WTC11 (cell line): ENCODE data around the gene STARD8. TPM values are rescaled to one million over a fixed set of nuclear protein-coding genes. Genes with fewer than 3 reads are reported as not detected.

Experiments used
- ATAC-seq: fragments of 200-7000 bp; cut with Tn5 transposase; 2 replicates; pipeline ENCODE4 v1.10.0; 2021; ENCODE audit warnings: mild to moderate bottlenecking, moderate library complexity
- CTCF ChIA-PET: fragments of 300-600 bp; sonication (Branson Sonifier 250); formaldehyde crosslinking; loops from one replicate; lab custom pipeline; 2021; ENCODE audit warnings: antibody characterized with exemption; lab: Charles Lee
- POLR2A ChIA-PET: fragments of 350-600 bp; sonication (Branson Sonifier 250); formaldehyde crosslinking; loops from one replicate; lab custom pipeline; 2021; ENCODE audit warnings: antibody characterized with exemption; lab: Charles Lee
- DNase-seq: peaks from one replicate; pipeline ENCODE4 v3.0.0; 2021; ENCODE audit warnings: low spot score
- H3K27ac Mint-ChIP-seq: 2 replicates; pipeline ENCODE4 v1.8.0; 2021; ENCODE audit warnings: mixed read lengths
- H3K27me3 Mint-ChIP-seq: 2 replicates; pipeline ENCODE4 v1.8.0; 2021; ENCODE audit warnings: low read depth, mild to moderate bottlenecking, moderate library complexity, mixed read lengths
- H3K36me3 Mint-ChIP-seq: 2 replicates; pipeline ENCODE4 v1.8.0; 2021; ENCODE audit warnings: mixed read lengths
- H3K4me1 Mint-ChIP-seq: 2 replicates; pipeline ENCODE4 v1.8.0; 2022; ENCODE audit warnings: mixed read lengths
- H3K4me3 Mint-ChIP-seq: 2 replicates; pipeline ENCODE4 v1.8.0; 2021; ENCODE audit warnings: mild to moderate bottlenecking, moderate library complexity, mixed read lengths
- H3K9me3 Mint-ChIP-seq: 2 replicates; pipeline ENCODE4 v1.8.0; 2021; ENCODE audit warnings: mixed read lengths
- CREM ChIP-seq: sonication (generic); formaldehyde crosslinking; IDR thresholded peaks from 2 replicates; pipeline ENCODE4 v1.8.1; 2022; ENCODE audit warnings: mild to moderate bottlenecking, missing genetic modification reagents, moderate library complexity
- ETV6 ChIP-seq: sonication (generic); formaldehyde crosslinking; IDR thresholded peaks from 2 replicates; pipeline ENCODE4 v1.8.1; 2022; ENCODE audit warnings: mild to moderate bottlenecking, missing genetic modification reagents
- HMGA2 ChIP-seq: fragments of 250-450 bp; sonication (Bioruptor Pico); IDR thresholded peaks from 2 replicates; pipeline ENCODE4 v1.4.0; 2021; ENCODE audit warnings: mild to moderate bottlenecking, moderate library complexity
- NR2C2 ChIP-seq: sonication (generic); formaldehyde crosslinking; IDR thresholded peaks from 2 replicates; pipeline ENCODE4 v1.8.0; 2022; ENCODE audit warnings: mild to moderate bottlenecking, missing genetic modification reagents
- NR3C1 ChIP-seq: sonication (generic); formaldehyde crosslinking; conservative IDR thresholded peaks from 2 replicates; pipeline ENCODE4 v1.8.1; 2023; ENCODE audit warnings: low read depth, mild to moderate bottlenecking, missing genetic modification reagents
- SOX15 ChIP-seq: fragments of 250-450 bp; sonication (Bioruptor Pico); IDR thresholded peaks from 2 replicates; pipeline ENCODE4 v1.9.0; 2021; ENCODE audit warnings: mild to moderate bottlenecking
- SP1 ChIP-seq: sonication (generic); formaldehyde crosslinking; conservative IDR thresholded peaks from 2 replicates; pipeline ENCODE4 v1.8.1; 2022; ENCODE audit warnings: missing genetic modification reagents
- TCF7 ChIP-seq: sonication (generic); formaldehyde crosslinking; IDR thresholded peaks from 2 replicates; pipeline ENCODE4 v1.8.0; 2022; ENCODE audit warnings: mild to moderate bottlenecking, low read depth, missing genetic modification reagents, moderate library complexity
- TEAD4 ChIP-seq: sonication (generic); formaldehyde crosslinking; IDR thresholded peaks from 2 replicates; pipeline ENCODE4 v1.8.0; 2022; ENCODE audit warnings: mild to moderate bottlenecking, missing genetic modification reagents
- ZNF317 ChIP-seq: sonication (generic); formaldehyde crosslinking; IDR thresholded peaks from 2 replicates; pipeline ENCODE4 v1.8.1; 2023; ENCODE audit warnings: low read depth, mild to moderate bottlenecking, moderate library complexity, missing genetic modification reagents, borderline replicate concordance
- ZNF423 ChIP-seq: fragments of 250-450 bp; sonication (Bioruptor Pico); IDR thresholded peaks from 2 replicates; pipeline ENCODE4 v2.1.2; 2022; ENCODE audit warnings: mild to moderate bottlenecking, moderate library complexity
- total RNA-seq: library from RNA; stranded (reverse); gene quantifications from 3 replicates; pipeline ENCODE4 v1.2.3, GENCODE V29; 2021
- TF ChIP-seq, protein P1 (sequence below): sonication (generic); formaldehyde crosslinking; IDR thresholded peaks from 2 replicates; pipeline ENCODE4 v1.8.0; 2023; ENCODE audit warnings: missing genetic modification reagents, mild to moderate bottlenecking, borderline replicate concordance
- TF ChIP-seq, protein P2 (sequence below): sonication (generic); formaldehyde crosslinking; IDR thresholded peaks from 2 replicates; pipeline ENCODE4 v1.8.0; 2022; ENCODE audit warnings: mild to moderate bottlenecking, missing genetic modification reagents
- TF ChIP-seq, protein P3 (sequence below): fragments of 250-450 bp; sonication (Bioruptor Pico); IDR thresholded peaks from 2 replicates; pipeline ENCODE4 v1.9.0; 2021; ENCODE audit warnings: mild to moderate bottlenecking
- TF ChIP-seq, protein P4 (sequence below): sonication (generic); formaldehyde crosslinking; IDR thresholded peaks from 2 replicates; pipeline ENCODE4 v1.8.1; 2023; ENCODE audit warnings: mild to moderate bottlenecking, missing genetic modification reagents
- TF ChIP-seq, protein P5 (sequence below): fragments of 250-450 bp; sonication (Bioruptor Pico); IDR thresholded peaks from 2 replicates; pipeline ENCODE4 v1.8.0; 2021; ENCODE audit warnings: mild to moderate bottlenecking
- TF ChIP-seq, protein P6 (sequence below): sonication (generic); formaldehyde crosslinking; IDR thresholded peaks from 2 replicates; pipeline ENCODE4 v1.8.0; 2023; ENCODE audit warnings: mild to moderate bottlenecking, missing genetic modification reagents
- TF ChIP-seq, protein P7 (sequence below): sonication (generic); formaldehyde crosslinking; IDR thresholded peaks from 2 replicates; pipeline ENCODE4 v1.8.0; 2022; ENCODE audit warnings: mild to moderate bottlenecking, missing genetic modification reagents
- TF ChIP-seq, protein P8 (sequence below): sonication (generic); formaldehyde crosslinking; IDR thresholded peaks from 2 replicates; pipeline ENCODE4 v1.8.1; 2023; ENCODE audit warnings: mild to moderate bottlenecking, missing genetic modification reagents, moderate library complexity

The STARD8 gene
- total RNA-seq, 1 experiment from 2014 or later: 8.5 TPM

DNA sequence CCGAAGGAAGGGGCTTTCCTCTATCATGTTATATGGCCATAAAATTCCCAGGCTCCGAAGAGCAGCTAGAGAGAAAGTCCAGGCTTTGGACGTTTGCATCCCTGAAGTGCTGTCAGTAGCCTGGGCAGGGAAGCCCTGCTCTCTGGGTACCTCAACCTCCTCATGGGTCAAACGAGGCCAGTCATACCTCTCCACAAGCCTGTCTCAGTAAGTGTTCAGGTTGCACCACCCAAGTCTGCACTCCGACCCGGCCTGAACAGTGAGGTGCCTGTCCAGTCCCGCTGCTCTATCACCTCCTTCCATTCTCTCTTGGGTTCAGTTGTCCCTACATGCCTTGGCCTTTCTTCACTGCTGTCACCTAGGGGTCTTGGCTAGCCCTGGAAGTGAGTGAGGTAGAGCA, 78.9 kb downstream of the STARD8 start:
- Mint-ChIP-seq H3K4me1 (no peaks in the 10 kb centered on the region), H3K27ac (no peak overlapping the region), H3K27me3 (no peaks in the 10 kb centered on the region), H3K4me3 (no peak overlapping the region), H3K9me3 (no peaks in the 10 kb centered on the region), H3K36me3 (no peaks in the 10 kb centered on the region)
- no peak for ATAC-seq
- TF ChIP-seq TEAD4 (CRISPR knock-in tag) (no peak), ZNF423 (CRISPR knock-in tag) (no peak), SP1 (no peak), CREM (no peak), SOX15 (no peak), HMGA2 (no peak)
- TF ChIP-seq, protein P1, sequence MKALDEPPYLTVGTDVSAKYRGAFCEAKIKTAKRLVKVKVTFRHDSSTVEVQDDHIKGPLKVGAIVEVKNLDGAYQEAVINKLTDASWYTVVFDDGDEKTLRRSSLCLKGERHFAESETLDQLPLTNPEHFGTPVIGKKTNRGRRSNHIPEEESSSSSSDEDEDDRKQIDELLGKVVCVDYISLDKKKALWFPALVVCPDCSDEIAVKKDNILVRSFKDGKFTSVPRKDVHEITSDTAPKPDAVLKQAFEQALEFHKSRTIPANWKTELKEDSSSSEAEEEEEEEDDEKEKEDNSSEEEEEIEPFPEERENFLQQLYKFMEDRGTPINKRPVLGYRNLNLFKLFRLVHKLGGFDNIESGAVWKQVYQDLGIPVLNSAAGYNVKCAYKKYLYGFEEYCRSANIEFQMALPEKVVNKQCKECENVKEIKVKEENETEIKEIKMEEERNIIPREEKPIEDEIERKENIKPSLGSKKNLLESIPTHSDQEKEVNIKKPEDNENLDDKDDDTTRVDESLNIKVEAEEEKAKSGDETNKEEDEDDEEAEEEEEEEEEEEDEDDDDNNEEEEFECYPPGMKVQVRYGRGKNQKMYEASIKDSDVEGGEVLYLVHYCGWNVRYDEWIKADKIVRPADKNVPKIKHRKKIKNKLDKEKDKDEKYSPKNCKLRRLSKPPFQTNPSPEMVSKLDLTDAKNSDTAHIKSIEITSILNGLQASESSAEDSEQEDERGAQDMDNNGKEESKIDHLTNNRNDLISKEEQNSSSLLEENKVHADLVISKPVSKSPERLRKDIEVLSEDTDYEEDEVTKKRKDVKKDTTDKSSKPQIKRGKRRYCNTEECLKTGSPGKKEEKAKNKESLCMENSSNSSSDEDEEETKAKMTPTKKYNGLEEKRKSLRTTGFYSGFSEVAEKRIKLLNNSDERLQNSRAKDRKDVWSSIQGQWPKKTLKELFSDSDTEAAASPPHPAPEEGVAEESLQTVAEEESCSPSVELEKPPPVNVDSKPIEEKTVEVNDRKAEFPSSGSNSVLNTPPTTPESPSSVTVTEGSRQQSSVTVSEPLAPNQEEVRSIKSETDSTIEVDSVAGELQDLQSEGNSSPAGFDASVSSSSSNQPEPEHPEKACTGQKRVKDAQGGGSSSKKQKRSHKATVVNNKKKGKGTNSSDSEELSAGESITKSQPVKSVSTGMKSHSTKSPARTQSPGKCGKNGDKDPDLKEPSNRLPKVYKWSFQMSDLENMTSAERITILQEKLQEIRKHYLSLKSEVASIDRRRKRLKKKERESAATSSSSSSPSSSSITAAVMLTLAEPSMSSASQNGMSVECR (CRISPR knock-in tag): no peak
- TF ChIP-seq, protein P2, sequence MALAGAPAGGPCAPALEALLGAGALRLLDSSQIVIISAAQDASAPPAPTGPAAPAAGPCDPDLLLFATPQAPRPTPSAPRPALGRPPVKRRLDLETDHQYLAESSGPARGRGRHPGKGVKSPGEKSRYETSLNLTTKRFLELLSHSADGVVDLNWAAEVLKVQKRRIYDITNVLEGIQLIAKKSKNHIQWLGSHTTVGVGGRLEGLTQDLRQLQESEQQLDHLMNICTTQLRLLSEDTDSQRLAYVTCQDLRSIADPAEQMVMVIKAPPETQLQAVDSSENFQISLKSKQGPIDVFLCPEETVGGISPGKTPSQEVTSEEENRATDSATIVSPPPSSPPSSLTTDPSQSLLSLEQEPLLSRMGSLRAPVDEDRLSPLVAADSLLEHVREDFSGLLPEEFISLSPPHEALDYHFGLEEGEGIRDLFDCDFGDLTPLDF (CRISPR knock-in tag): no peak
- TF ChIP-seq, protein P3, sequence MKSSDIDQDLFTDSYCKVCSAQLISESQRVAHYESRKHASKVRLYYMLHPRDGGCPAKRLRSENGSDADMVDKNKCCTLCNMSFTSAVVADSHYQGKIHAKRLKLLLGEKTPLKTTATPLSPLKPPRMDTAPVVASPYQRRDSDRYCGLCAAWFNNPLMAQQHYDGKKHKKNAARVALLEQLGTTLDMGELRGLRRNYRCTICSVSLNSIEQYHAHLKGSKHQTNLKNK (CRISPR knock-in tag): no peak
- TF ChIP-seq, protein P4, sequence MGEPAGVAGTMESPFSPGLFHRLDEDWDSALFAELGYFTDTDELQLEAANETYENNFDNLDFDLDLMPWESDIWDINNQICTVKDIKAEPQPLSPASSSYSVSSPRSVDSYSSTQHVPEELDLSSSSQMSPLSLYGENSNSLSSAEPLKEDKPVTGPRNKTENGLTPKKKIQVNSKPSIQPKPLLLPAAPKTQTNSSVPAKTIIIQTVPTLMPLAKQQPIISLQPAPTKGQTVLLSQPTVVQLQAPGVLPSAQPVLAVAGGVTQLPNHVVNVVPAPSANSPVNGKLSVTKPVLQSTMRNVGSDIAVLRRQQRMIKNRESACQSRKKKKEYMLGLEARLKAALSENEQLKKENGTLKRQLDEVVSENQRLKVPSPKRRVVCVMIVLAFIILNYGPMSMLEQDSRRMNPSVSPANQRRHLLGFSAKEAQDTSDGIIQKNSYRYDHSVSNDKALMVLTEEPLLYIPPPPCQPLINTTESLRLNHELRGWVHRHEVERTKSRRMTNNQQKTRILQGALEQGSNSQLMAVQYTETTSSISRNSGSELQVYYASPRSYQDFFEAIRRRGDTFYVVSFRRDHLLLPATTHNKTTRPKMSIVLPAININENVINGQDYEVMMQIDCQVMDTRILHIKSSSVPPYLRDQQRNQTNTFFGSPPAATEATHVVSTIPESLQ (CRISPR knock-in tag): no peak
- CTCF ChIA-PET: no interaction called here
- no peak for DNase-seq
- POLR2A ChIA-PET: no interaction called here

DNA sequence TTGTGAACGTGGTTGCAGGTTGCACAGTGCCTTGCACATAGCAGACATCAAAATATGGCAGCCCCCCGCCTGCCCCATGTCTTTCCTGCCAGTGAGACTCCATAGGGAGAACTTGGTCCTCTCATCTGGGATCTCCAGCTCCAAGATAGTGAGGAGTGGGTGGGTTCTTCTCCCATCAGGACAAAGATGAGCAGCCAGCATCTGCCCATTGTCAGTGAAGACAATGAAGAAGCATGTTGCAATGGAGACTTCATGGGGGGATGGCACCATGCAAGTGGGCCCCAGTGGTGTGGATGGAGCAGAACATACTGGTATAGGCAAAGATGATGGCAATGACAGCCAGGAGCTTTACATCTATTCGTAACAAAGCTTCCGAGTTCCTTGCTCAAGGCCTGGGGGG, 80.2 kb downstream of the STARD8 start:
- Mint-ChIP-seq H3K27ac (no peak overlapping the region), H3K4me1 (no peaks in the 10 kb centered on the region), H3K27me3 (no peaks in the 10 kb centered on the region), H3K4me3 (no peak overlapping the region), H3K9me3 (no peaks in the 10 kb centered on the region), H3K36me3 (no peaks in the 10 kb centered on the region)
- DNase-seq: no peak
- ChIA-PET CTCF (no interaction called here), POLR2A (no interaction called here)
- no peak for ATAC-seq
- TF ChIP-seq, protein P5, sequence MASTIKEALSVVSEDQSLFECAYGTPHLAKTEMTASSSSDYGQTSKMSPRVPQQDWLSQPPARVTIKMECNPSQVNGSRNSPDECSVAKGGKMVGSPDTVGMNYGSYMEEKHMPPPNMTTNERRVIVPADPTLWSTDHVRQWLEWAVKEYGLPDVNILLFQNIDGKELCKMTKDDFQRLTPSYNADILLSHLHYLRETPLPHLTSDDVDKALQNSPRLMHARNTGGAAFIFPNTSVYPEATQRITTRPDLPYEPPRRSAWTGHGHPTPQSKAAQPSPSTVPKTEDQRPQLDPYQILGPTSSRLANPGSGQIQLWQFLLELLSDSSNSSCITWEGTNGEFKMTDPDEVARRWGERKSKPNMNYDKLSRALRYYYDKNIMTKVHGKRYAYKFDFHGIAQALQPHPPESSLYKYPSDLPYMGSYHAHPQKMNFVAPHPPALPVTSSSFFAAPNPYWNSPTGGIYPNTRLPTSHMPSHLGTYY (CRISPR knock-in tag): no peak
- no peak for TF ChIP-seq ZNF317
- TF ChIP-seq, protein P6, sequence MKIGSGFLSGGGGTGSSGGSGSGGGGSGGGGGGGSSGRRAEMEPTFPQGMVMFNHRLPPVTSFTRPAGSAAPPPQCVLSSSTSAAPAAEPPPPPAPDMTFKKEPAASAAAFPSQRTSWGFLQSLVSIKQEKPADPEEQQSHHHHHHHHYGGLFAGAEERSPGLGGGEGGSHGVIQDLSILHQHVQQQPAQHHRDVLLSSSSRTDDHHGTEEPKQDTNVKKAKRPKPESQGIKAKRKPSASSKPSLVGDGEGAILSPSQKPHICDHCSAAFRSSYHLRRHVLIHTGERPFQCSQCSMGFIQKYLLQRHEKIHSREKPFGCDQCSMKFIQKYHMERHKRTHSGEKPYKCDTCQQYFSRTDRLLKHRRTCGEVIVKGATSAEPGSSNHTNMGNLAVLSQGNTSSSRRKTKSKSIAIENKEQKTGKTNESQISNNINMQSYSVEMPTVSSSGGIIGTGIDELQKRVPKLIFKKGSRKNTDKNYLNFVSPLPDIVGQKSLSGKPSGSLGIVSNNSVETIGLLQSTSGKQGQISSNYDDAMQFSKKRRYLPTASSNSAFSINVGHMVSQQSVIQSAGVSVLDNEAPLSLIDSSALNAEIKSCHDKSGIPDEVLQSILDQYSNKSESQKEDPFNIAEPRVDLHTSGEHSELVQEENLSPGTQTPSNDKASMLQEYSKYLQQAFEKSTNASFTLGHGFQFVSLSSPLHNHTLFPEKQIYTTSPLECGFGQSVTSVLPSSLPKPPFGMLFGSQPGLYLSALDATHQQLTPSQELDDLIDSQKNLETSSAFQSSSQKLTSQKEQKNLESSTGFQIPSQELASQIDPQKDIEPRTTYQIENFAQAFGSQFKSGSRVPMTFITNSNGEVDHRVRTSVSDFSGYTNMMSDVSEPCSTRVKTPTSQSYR (CRISPR knock-in tag): no peak
- TF ChIP-seq TCF7 (CRISPR knock-in tag): no peak
- no peak for TF ChIP-seq NR3C1 (CRISPR knock-in tag)
- TF ChIP-seq, protein P7, sequence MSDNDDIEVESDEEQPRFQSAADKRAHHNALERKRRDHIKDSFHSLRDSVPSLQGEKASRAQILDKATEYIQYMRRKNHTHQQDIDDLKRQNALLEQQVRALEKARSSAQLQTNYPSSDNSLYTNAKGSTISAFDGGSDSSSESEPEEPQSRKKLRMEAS: no peak
- no peak for TF ChIP-seq NR2C2 (CRISPR knock-in tag)
- TF ChIP-seq, protein P8, sequence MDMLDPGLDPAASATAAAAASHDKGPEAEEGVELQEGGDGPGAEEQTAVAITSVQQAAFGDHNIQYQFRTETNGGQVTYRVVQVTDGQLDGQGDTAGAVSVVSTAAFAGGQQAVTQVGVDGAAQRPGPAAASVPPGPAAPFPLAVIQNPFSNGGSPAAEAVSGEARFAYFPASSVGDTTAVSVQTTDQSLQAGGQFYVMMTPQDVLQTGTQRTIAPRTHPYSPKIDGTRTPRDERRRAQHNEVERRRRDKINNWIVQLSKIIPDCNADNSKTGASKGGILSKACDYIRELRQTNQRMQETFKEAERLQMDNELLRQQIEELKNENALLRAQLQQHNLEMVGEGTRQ: no peak
- no peak for TF ChIP-seq ETV6 (CRISPR knock-in tag)
